ENCODE measurements around the gene OPCML. TPM values are rescaled to one million over a fixed set of nuclear protein-coding genes. Genes with fewer than 3 reads are reported as not detected.

Gene OPCML
- total RNA-seq, 1 experiment from 2014 or later = 0.13 TPM

GRCh38 chr11:133506551-133507094 is 25.7 kb downstream of the OPCML start:
- TF ChIP-seq, protein P1, sequence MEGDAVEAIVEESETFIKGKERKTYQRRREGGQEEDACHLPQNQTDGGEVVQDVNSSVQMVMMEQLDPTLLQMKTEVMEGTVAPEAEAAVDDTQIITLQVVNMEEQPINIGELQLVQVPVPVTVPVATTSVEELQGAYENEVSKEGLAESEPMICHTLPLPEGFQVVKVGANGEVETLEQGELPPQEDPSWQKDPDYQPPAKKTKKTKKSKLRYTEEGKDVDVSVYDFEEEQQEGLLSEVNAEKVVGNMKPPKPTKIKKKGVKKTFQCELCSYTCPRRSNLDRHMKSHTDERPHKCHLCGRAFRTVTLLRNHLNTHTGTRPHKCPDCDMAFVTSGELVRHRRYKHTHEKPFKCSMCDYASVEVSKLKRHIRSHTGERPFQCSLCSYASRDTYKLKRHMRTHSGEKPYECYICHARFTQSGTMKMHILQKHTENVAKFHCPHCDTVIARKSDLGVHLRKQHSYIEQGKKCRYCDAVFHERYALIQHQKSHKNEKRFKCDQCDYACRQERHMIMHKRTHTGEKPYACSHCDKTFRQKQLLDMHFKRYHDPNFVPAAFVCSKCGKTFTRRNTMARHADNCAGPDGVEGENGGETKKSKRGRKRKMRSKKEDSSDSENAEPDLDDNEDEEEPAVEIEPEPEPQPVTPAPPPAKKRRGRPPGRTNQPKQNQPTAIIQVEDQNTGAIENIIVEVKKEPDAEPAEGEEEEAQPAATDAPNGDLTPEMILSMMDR (conservative IDR thresholded peaks at IDR 0.05; ENCODE audit: low read depth, low read length) = no peak
- TF ChIP-seq EZH2 (IDR thresholded peaks at IDR 0.05; ENCODE audit: borderline replicate concordance, low read depth, low read length, poor library complexity, severe bottlenecking) = no peak
- ChIA-PET POLR2A (ENCODE audit: low non-redundant PET) (no interaction called here), CTCF (no interaction called here)
- BruUV-seq (replicated peaks) = no TSS peak
- intact Hi-C loops (cut with micrococcal nuclease; ENCODE audit: unreplicated experiment) = no loop called here
- Histone ChIP-seq H3K4me1 (ENCODE audit: insufficient read depth, low read length, poor library complexity, severe bottlenecking) (no peaks in the 10 kb centered on the region), H3K36me3 (ENCODE audit: insufficient read depth, low read length, poor library complexity, severe bottlenecking) (no peaks in the 10 kb centered on the region), H3K9me3 (ENCODE audit: low read depth, low read length, poor library complexity, severe bottlenecking) (peaks cover 15% of the 10 kb centered on the region), H3K4me3 (ENCODE audit: low read depth, low read length, poor library complexity, severe bottlenecking) (no peak overlapping the region), H3K27ac (ENCODE audit: low read depth, low read length, poor library complexity, severe bottlenecking) (no peak overlapping the region), H3K27me3 (replicated peaks; ENCODE audit: insufficient read depth, low read depth, low read length, poor library complexity) (no peaks in the 10 kb centered on the region)
- DNase-seq (ENCODE audit: low spot score) = no peak

DNA sequence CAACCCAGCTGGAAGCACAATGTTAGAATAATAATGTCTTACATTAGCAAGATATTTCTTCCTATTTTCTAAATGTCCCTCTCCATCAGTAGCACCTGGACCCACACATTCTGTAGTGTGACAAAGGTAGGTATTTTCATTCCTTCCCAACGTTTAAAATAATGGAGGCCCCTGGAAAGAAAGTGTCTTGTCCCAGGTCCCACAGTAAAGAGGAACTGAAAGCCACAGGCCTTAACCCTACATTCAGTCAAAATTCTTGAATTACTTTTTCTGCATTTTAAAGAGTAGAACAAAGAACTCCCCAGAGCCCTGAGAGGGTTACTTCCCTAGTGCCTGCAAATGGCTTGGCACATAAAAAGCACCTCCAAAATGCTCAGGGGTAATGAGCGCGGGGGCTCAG is 26.3 kb downstream of the OPCML start:
- no peaks in the 10 kb centered on the region for H3K4me1 ChIP-seq (ENCODE audit: insufficient read depth, low read length, poor library complexity, severe bottlenecking)
- no peak overlapping the region for H3K27ac ChIP-seq (ENCODE audit: low read depth, low read length, poor library complexity, severe bottlenecking)
- BruUV-seq (replicated peaks) = no TSS peak
- intact Hi-C loops (cut with micrococcal nuclease; ENCODE audit: unreplicated experiment) = no loop called here
- TF ChIP-seq, protein P1 (conservative IDR thresholded peaks at IDR 0.05; ENCODE audit: low read depth, low read length) = no peak
- TF ChIP-seq EZH2 (IDR thresholded peaks at IDR 0.05; ENCODE audit: borderline replicate concordance, low read depth, low read length, poor library complexity, severe bottlenecking) = no peak
- H3K9me3 ChIP-seq (ENCODE audit: low read depth, low read length, poor library complexity, severe bottlenecking) = peaks cover 15% of the 10 kb centered on the region
- ChIA-PET CTCF (no interaction called here), POLR2A (ENCODE audit: low non-redundant PET) (no interaction called here)
- no peaks in the 10 kb centered on the region for H3K27me3 ChIP-seq (replicated peaks; ENCODE audit: insufficient read depth, low read depth, low read length, poor library complexity)
- H3K36me3 ChIP-seq (ENCODE audit: insufficient read depth, low read length, poor library complexity, severe bottlenecking) = no peaks in the 10 kb centered on the region
- no peak for DNase-seq (ENCODE audit: low spot score)
- H3K4me3 ChIP-seq (ENCODE audit: low read depth, low read length, poor library complexity, severe bottlenecking) = no peak overlapping the region

DNA sequence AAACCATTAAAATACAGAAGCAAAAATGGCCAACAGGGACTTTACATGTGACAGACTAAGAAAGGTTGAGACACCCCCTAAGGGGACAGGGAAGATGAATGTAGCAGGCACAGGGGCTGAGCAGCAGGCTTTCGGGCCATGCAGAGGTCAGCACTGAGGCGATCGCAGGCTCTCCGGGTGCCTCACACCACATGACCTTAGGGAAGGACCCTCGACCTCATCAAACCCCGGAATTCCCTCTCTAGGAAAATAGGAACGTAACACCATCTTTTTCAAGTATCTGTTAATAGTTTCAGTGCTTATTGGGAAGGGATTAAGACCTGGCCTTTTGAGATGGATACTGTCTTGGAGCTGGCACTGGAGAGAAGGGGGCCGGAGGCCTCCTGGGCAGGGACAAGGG is 27.4 kb downstream of the OPCML start:
- CTCF ChIA-PET = no interaction called here
- POLR2A ChIA-PET (ENCODE audit: low non-redundant PET) = no interaction called here
- Histone ChIP-seq H3K4me1 (ENCODE audit: insufficient read depth, low read length, poor library complexity, severe bottlenecking) (no peaks in the 10 kb centered on the region), H3K4me3 (ENCODE audit: low read depth, low read length, poor library complexity, severe bottlenecking) (no peak overlapping the region), H3K36me3 (ENCODE audit: insufficient read depth, low read length, poor library complexity, severe bottlenecking) (no peaks in the 10 kb centered on the region), H3K27me3 (replicated peaks; ENCODE audit: insufficient read depth, low read depth, low read length, poor library complexity) (no peaks in the 10 kb centered on the region), H3K27ac (ENCODE audit: low read depth, low read length, poor library complexity, severe bottlenecking) (no peak overlapping the region), H3K9me3 (ENCODE audit: low read depth, low read length, poor library complexity, severe bottlenecking) (peaks cover 15% of the 10 kb centered on the region)
- intact Hi-C loops (cut with micrococcal nuclease; ENCODE audit: unreplicated experiment) = no loop called here
- BruUV-seq (replicated peaks) = no TSS peak
- DNase-seq (ENCODE audit: low spot score) = no peak
- TF ChIP-seq, protein P1 (conservative IDR thresholded peaks at IDR 0.05; ENCODE audit: low read depth, low read length) = no peak
- no peak for TF ChIP-seq EZH2 (IDR thresholded peaks at IDR 0.05; ENCODE audit: borderline replicate concordance, low read depth, low read length, poor library complexity, severe bottlenecking)

Measured in A673 (cell line).